ENCODE results near the gene AGPAT3. TPM values are rescaled to one million over a fixed set of nuclear protein-coding genes. Genes with fewer than 3 reads are reported as not detected.

Gene AGPAT3
- total and polyA plus RNA-seq, 8 donors = 13.6 to 49.6 (median 31.4) TPM

- WGBS, 2 donors = 96 to 97% methylated on average over 9 of the region's 9 CpGs
- intact Hi-C loops (cut with DNase I) = loop anchor here in 1 of 3 donors (5.0 kb wide), 1 partner anchor 1015 kb away; no protein-coding TSS in a partner anchor
Measured at GRCh38 chr21:43912500-43912899, 47.5 kb downstream of the AGPAT3 start.

GRCh38 chr21:43912910-43913309, 47.9 kb downstream of the AGPAT3 start:
- 97 to 99% methylated on average over 3 of the region's 3 CpGs for WGBS, 2 donors
- ATAC-seq = no peak
- no peak overlapping the region for H3K4me3 ChIP-seq
- no peak for TF ChIP-seq CTCF (IDR thresholded peaks at IDR 0.05)
- no peak for FAIRE-seq
- H3K4me1 ChIP-seq = no peaks in the 10 kb centered on the region
- no peaks in the 10 kb centered on the region for H3K9me3 ChIP-seq
- no peaks in the 10 kb centered on the region for H3K27me3 ChIP-seq
- no peak overlapping the region for H3K27ac ChIP-seq
- H3K36me3 ChIP-seq = no peaks in the 10 kb centered on the region
- intact Hi-C loops (cut with DNase I) = loop anchor here in 1 of 3 donors (5.0 kb wide), 1 partner anchor 1016 kb away; no protein-coding TSS in a partner anchor
- DNase-seq = peak in 1 of 6 donors; percentile 5

More at GRCh38 chr21:43912500-43912899, 47.5 kb downstream of the AGPAT3 start:
- FAIRE-seq (no peak), DNase-seq (no peak), ATAC-seq (no peak)
- no peaks in the 10 kb centered on the region for H3K27me3 ChIP-seq
- H3K9me3 ChIP-seq = no peaks in the 10 kb centered on the region
- H3K27ac ChIP-seq = no peak overlapping the region
- no peak for TF ChIP-seq CTCF (IDR thresholded peaks at IDR 0.05)
- H3K4me1 ChIP-seq = no peaks in the 10 kb centered on the region
- no peaks in the 10 kb centered on the region for H3K36me3 ChIP-seq
- H3K4me3 ChIP-seq = no peak overlapping the region

DNA sequence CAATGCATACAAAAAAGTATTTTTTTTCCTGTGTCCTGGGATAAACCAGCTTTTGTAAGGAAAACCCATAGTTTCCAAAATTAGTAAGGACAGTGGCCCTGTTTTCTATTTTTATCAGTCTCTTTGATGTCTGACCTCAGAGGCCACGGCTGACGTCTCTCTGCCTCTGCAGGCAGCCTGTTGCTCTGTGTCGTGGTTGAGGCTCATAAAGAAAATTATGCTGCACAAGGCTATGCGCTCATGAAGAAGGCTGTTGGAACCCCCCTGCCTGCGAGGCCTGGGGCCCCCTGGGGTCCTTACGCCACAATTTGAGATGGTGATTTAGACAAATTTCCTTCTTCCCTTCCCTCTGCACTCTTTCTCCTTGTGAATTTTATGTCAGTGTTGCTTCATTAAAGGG, 48.9 kb downstream of the AGPAT3 start:
- intact Hi-C loops (cut with DNase I) = loop anchor here in 1 of 3 donors (5.0 kb wide), 1 partner anchor 1017 kb away; no protein-coding TSS in a partner anchor
- FAIRE-seq (no peak), ATAC-seq (no peak), DNase-seq (peak in 1 of 6 donors; percentile 12)
- Histone ChIP-seq H3K27me3 (no peaks in the 10 kb centered on the region), H3K36me3 (no peaks in the 10 kb centered on the region), H3K4me3 (no peak overlapping the region), H3K4me1 (no peaks in the 10 kb centered on the region), H3K9me3 (no peaks in the 10 kb centered on the region), H3K27ac (no peak overlapping the region)
- WGBS, 2 donors = 75% methylated on average over 6 of the region's 6 CpGs
- no peak for TF ChIP-seq CTCF (IDR thresholded peaks at IDR 0.05)

GRCh38 chr21:43916076-43916475, 51.1 kb downstream of the AGPAT3 start:
- no peak for TF ChIP-seq CTCF (IDR thresholded peaks at IDR 0.05)
- no peak for ATAC-seq
- 90 to 93% methylated on average over 9 of the region's 9 CpGs for WGBS, 2 donors
- Histone ChIP-seq H3K27me3 (no peaks in the 10 kb centered on the region), H3K27ac (no peak overlapping the region), H3K4me1 (no peaks in the 10 kb centered on the region), H3K9me3 (no peaks in the 10 kb centered on the region), H3K36me3 (no peaks in the 10 kb centered on the region), H3K4me3 (no peak overlapping the region)
- FAIRE-seq = no peak
- intact Hi-C loops (cut with DNase I) = no loop called here
- no peak for DNase-seq

DNA sequence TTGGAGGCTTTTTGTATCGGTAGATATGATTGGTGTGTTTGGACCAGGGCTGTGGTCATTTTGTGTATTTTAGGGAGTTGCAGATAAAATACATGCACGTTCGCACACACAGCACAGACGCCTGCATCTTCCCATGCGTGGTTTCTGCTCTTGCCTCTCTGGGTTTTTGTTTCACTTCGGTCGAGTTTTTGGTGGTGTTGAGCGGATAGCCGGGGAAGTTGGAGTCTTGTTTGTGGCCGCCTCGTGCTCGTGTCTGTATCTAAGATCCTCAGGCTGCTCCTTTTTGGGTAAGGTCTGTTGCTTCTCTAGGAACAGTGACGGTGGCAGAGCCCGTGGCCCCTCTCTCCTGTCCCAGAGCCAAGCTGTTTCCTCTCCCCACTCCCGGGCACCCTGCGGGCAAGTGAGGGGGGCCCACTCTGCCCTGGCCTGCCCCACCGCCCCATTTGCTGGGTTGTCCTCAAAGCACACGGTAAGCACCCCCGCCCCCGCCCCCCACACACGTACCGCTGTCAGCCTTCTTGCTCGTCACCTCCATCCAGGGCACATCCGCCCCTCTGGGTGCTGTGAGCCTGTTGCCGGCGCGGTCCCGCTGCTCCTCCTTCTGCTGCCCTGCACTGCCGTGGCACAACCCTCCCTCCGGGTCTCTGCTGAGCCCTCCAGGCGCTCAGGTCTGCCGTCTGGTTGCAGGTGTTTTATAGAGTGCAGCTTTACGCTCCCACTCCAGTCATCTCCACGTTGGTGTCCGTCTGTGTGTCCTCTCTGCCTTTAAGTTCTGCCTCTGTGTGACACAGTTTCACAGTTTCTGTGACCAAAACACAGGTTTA, 51.9 kb downstream of the AGPAT3 start:
- H3K27me3 ChIP-seq = no peaks in the 10 kb centered on the region
- intact Hi-C loops (cut with DNase I) = no loop called here
- no peaks in the 10 kb centered on the region for H3K36me3 ChIP-seq
- H3K9me3 ChIP-seq = no peaks in the 10 kb centered on the region
- DNase-seq (peak in 1 of 6 donors; percentile 51), FAIRE-seq (no peak), ATAC-seq (peak in 3 of 4 donors; percentile 22 to 28 (median 24))
- H3K27ac ChIP-seq = no peak overlapping the region
- no peak overlapping the region for H3K4me3 ChIP-seq
- WGBS, 2 donors = 81 to 86% methylated on average over 35 of the region's 35 CpGs
- no peak for TF ChIP-seq CTCF (IDR thresholded peaks at IDR 0.05)
- no peaks in the 10 kb centered on the region for H3K4me1 ChIP-seq

All from pancreas (tissue), 10 donors.